HG02571 (cell line): Measurements from ENCODE around the gene SPPL2B.

ENCODE experiments used
- ATAC-seq: cut with Tn5 transposase; IDR thresholded peaks from one replicate; pipeline ENCODE4 v1.9.1; 2021; ENCODE audit warnings: mild to moderate bottlenecking, moderate library complexity; ENCODE audit not compliant: unreplicated experiment

SPPL2B gene

GRCh38 chr19:2296141-2296540 is 32.3 kb upstream of the SPPL2B start:
- ATAC-seq = no peak

DNA sequence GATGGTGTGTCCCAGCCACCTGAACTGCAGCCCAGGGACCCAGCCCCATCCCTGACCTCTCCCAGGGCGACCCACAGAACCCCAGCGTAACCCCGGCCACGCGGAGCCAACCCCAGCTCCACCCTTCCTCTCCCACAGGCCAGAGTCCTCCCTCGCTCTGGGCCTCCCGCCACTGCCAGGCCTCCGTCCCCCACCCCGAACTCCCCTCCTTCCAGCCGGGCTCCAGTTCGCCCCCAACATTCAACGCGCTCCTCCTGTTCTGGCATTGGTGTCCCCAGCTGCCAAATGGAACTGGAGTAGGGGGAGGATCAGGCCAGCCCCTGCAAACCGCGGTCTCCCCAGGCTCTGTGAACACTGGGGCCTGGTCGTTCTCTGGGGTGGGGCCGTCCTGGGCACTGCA is 28.0 kb upstream of the SPPL2B start:
- ATAC-seq = no peak

GRCh38 chr19:2302319-2303210 is 25.9 kb upstream of the SPPL2B start:
- no peak for ATAC-seq

DNA sequence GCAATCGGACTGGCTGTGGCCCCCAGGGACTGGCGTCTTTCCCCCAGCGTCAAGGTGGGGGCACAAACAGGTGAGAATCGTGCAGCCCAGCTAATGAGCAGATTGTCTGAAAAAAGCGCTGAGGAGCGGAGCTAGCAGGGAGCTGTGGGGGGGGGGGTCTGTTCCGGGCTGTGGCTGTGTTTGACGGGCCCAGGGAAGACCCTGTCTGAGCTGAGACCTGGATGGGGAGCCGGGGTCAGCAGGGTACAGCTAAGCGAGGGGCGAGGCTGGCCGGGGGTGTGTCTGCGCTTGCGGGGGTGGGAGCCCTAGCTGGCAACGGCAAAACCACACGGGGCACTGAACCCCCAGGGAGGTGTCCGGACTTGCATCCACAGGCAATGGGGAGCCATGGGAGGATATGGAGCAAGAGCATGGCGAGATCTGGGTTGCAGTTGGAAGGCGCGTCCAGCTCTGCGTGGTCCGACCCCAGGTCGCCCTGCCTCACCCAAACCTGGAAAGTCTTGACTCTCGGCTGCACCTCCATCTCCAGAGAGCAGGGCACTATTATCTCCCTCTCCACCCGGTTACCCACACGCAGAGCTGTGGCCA is 25.2 kb upstream of the SPPL2B start:
- no peak for ATAC-seq

GRCh38 chr19:2305452-2306280 is 22.8 kb upstream of the SPPL2B start:
- ATAC-seq = no peak

DNA sequence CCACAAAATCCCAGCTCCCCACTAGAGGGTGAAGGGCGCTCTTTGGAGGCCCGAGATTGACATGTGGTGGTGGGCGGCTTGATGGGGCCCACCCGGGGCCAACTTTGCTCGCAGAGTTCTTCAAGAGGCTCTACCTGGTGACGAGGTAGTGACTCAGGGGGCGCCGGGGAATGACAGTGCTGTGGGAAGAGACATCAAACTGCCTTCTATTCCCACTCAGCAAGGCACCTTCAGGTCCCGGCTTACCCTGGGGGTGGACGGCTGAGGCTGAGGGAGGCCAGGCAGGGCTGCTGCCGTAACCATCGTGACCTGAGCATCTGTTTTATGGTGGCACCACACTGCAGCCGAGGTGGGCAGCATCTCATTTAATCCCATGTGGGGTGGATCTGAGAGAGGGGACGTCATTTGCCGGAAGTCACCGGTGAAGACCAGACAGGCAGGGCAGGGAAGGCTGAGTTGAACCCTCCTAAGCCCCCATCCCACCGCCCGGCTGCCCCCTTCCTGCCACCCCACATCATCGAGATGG is 22.1 kb upstream of the SPPL2B start:
- no peak for ATAC-seq

GRCh38 chr19:2306971-2307370 is 21.5 kb upstream of the SPPL2B start:
- no peak for ATAC-seq

DNA sequence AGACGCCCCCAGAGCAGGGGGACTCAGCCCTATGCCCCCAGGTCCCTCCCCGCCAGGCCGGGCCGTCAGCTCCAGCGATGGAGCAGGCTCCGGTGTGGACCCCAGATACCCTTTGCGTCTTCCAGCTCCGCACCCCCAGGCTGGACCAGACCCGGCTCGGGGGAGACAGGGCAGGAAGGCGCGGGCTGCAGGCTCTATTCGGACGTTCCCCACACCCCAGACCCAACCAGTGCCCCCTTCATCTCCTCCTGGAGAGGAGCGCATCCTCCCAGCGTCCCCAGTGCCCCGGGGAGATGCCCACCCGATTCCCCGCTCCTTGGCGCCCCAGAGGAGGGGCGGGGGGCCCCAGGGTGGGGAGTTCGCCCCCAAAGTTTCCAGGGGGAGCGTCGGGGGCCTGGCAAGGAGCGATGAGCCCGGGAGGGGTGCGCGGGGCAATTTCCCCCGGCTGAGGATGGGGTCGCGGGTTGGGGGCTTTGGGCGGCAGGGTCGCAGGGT is 20.9 kb upstream of the SPPL2B start:
- no peak for ATAC-seq

DNA sequence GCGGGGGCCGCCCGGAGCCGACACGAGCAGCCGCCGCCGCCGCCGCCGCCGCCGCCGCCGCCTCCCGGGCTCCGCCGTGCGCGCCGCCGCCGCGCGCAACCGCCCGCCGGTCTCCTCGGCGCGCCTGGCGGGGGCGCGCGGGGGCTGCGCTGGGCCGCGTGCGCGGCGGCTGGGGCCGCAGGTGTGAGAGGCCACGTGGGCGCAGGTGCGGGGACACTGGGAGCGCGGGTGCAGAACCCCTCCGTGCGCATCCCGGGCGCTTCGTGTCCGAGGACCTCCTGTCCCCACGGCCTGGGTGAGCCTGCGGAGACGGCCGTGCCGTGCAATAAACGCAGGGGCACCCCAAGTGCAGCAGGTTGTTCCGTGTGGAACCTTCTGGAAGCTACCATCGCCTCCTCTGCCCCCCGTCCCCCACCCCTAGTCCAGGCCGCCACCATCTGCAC is 20.3 kb upstream of the SPPL2B start, which contains the start of gene LINGO3:
Gene LINGO3 (minus strand): TSS at position 41 of the 443 bp plus-strand sequence. CDS start 16,378 bp downstream, outside the sequence.
- ATAC-seq = no peak

DNA sequence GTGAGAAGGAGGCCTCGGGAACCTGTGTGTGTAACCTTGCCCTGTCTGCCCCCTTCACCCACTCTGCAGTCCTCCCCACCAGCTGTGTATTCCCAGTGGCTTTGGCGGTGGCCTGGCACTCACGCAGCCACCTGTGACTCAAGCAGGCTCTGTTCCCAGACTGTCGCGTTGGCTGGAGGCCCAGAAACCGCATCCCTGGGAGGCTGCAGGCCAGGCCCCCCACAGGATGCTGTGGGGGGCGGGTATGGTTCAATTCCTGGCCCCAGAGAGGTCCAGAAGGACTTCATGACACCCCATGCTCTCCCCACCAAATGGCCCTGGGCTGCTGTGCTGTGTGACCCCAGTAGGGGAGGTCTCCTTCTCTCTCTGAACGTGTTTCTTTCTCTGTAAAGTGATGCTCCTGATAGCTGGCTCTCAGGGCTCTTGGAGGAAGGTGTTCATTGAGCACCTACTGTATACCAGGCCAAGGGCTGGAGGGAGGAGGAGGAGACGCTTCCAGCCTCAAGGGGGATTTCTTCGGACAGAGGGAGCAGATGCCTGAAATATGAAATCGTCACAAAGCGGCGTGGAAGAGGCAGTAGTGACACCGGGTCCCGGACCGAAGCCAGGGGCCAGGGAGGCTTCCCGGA is 18.6 kb upstream of the SPPL2B start:
- no peak for ATAC-seq

- no peak for ATAC-seq
Observed at GRCh38 chr19:2311093-2311492, 17.4 kb upstream of the SPPL2B start.

DNA sequence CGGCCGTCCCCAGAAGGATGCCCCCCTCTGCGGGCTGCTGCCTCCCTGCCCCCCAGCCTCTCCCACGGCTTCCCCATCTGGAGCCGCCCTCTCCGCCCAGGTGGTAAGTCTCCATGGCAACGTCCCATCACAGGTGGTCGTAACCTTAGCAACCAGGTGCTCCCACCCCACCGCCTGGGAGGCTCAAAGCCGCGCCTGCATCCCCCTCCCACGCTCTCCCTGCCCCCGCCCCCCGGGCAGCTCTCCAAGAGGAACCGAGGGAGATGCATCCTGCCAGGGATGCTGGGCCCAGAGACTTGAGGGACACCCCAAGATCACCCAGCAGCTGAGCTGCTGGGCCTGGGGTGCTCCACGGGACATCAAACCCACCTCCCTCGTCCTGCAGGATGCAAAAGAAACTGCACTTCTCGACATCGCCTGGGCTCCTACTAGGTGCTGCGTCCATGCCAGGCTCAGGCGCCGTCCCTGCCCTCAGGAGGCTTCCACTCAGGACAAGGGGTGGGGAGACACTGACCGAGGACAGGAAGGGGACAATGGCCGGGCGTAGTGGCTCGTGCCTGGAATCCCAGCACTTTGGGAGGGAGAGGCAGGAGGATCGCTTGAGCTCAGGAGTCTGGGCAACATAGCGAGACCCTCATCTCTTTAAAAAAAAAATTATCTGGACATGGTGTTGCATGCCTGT is 15.5 kb upstream of the SPPL2B start:
- no peak for ATAC-seq

DNA sequence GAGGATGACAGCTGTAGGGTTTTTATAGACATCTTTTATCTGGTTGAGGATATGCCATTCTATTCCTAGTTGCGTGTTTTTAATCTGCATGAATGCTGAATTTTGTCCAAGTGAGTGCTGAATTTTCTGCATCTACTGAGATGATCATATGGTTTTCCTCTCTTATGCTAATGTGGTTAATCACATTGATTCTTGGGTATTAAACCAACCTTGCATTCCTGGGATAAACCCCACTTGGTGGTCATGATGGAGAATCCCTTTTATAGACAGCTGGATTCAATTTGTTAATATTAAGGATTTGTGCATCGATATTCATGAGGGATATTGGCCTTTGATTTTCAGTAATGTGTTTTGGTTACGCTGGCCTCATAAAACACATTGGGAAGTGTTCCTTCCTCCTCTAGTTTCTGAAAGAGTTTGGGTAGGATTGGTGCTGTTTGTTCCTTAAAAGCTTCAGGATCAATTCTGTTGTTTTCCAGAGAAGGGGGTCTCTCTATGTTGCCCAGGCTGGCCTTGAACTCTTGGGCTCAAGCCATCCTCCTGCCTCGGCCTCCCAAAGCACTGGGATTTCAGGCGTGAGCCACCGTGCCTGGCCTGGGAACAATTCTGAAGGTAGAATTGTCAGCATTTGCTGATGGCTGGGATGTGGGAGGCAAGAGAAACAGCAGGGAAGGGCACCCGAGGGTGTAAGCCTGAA is 13.2 kb upstream of the SPPL2B start:
- ATAC-seq = no peak

DNA sequence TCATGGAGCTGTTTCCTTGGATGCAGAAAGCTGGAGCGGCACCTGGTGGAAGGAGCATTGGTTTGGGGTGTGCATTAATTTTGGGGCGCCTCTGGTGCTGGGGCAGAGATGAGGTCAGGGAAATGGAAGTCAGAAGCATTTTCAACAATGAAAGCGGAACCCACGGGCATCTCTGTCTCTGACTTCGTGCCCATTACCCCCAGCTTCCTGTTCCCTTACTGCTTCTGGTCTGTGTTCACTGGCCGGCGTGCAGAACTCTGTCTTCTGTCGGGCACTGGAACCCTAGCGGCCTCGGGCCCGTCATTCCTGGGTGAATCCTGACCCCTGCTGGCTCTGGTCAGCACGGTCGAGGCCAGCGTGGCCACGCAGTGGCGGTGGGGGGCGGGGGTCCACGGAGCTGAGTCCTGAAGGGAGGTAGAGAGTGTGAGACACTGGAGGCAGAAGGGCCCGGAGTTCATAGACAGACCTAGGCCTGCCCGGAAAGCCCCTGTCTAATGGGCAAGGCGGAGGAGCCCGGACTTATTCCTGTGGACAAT is 12.6 kb upstream of the SPPL2B start:
- no peak for ATAC-seq

GRCh38 chr19:2317300-2317699 is 11.2 kb upstream of the SPPL2B start:
- ATAC-seq = no peak

DNA sequence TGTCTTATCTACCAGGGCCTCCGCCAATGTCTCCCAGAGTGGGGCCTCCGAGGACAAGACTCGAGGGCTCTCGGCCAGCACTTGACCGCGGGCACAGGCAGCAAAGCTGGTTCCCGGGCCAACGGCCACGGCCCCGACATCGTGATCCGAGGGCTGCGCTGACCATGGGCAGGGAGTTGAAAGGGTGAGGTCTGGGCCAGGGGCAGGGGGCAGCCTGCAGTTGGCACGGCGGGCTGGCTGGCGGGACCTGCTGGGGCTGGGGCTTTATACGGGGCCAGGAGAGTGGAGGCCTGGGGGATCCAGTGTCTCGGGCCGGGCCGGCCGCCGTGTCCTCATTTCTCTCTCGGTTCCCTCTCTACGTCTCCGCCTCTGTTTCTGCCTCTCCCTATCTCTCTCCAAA is 10.7 kb upstream of the SPPL2B start:
- ATAC-seq = no peak

DNA sequence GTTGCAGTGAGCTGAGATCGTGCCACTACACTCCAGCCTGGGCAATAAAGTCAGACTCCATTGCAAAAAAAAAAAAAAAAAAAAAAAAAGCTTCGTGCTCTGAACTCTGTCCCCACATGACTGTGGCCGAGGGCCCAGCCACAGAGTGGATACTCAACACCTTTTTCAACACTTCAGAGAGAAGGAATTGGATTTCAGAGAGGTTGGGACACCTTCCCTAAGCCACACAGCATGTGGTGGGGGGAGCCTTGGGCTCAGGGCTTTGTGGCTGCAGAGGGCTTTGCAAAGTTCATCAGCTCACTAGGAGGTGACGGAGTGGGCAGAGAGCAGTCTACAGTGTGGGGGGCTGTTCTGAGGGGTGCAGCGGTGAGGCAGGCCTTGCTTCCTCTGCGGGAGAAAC is 9.6 kb upstream of the SPPL2B start:
- no peak for ATAC-seq

DNA sequence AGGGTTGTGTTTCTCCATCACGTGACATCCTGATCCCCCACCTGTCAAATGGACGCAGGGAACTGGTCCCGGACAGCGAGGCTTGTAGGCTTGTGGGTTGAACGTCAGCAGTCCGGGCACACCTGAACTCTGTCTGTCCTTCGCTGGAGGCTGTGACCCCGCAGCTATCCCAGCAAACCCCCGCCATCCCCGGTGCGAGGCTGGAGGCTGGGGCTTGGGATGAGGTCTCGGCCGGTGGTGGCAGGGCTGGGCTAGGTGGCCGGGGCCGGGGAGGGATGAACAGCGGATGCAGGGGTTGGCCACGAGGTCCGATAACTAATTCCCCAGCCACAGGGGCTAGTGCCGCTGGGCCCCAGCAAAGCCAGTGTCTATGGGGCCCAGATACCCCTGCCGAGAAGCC is 8.9 kb upstream of the SPPL2B start:
- ATAC-seq = no peak

GRCh38 chr19:2320049-2320448 is 8.4 kb upstream of the SPPL2B start:
- no peak for ATAC-seq
